WTC11 (cell line): ENCODE measurements around the gene CEP170B. TPM values are rescaled to one million over a fixed set of nuclear protein-coding genes. Genes with fewer than 3 reads are reported as not detected.

Experiments
- ATAC-seq: fragments of 200-7000 bp; cut with Tn5 transposase; 2 replicates; pipeline ENCODE4 v1.10.0; 2021; ENCODE audit warnings: mild to moderate bottlenecking, moderate library complexity
- CTCF ChIA-PET: fragments of 300-600 bp; sonication (Branson Sonifier 250); formaldehyde crosslinking; loops from one replicate; lab custom pipeline; 2021; ENCODE audit warnings: antibody characterized with exemption; lab: Charles Lee
- POLR2A ChIA-PET: fragments of 350-600 bp; sonication (Branson Sonifier 250); formaldehyde crosslinking; loops from one replicate; lab custom pipeline; 2021; ENCODE audit warnings: antibody characterized with exemption; lab: Charles Lee
- DNase-seq: peaks from one replicate; pipeline ENCODE4 v3.0.0; 2021; ENCODE audit warnings: low spot score
- H3K27ac Mint-ChIP-seq: 2 replicates; pipeline ENCODE4 v1.8.0; 2021; ENCODE audit warnings: mixed read lengths
- H3K27me3 Mint-ChIP-seq: 2 replicates; pipeline ENCODE4 v1.8.0; 2021; ENCODE audit warnings: low read depth, mild to moderate bottlenecking, moderate library complexity, mixed read lengths
- H3K36me3 Mint-ChIP-seq: 2 replicates; pipeline ENCODE4 v1.8.0; 2021; ENCODE audit warnings: mixed read lengths
- H3K4me1 Mint-ChIP-seq: 2 replicates; pipeline ENCODE4 v1.8.0; 2022; ENCODE audit warnings: mixed read lengths
- H3K4me3 Mint-ChIP-seq: 2 replicates; pipeline ENCODE4 v1.8.0; 2021; ENCODE audit warnings: mild to moderate bottlenecking, moderate library complexity, mixed read lengths
- H3K9me3 Mint-ChIP-seq: 2 replicates; pipeline ENCODE4 v1.8.0; 2021; ENCODE audit warnings: mixed read lengths
- ELF4 ChIP-seq: sonication (generic); formaldehyde crosslinking; IDR thresholded peaks from 2 replicates; pipeline ENCODE4 v1.8.1; 2022; ENCODE audit warnings: low read depth, mild to moderate bottlenecking, moderate library complexity, missing genetic modification reagents
- FOXJ3 ChIP-seq: sonication (generic); formaldehyde crosslinking; IDR thresholded peaks from 2 replicates; pipeline ENCODE4 v1.9.0; 2021; ENCODE audit warnings: missing genetic modification reagents, mild to moderate bottlenecking, borderline replicate concordance
- HMGA2 ChIP-seq: fragments of 250-450 bp; sonication (Bioruptor Pico); IDR thresholded peaks from 2 replicates; pipeline ENCODE4 v1.4.0; 2021; ENCODE audit warnings: mild to moderate bottlenecking, moderate library complexity
- NR1H2 ChIP-seq: sonication (generic); formaldehyde crosslinking; IDR thresholded peaks from 2 replicates; pipeline ENCODE4 v1.9.0; 2021; ENCODE audit warnings: mild to moderate bottlenecking, moderate library complexity, missing genetic modification reagents
- OVOL2 ChIP-seq: fragments of 250-450 bp; sonication (Bioruptor Pico); IDR thresholded peaks from 2 replicates; pipeline ENCODE4 v1.9.0; 2021; ENCODE audit warnings: mild to moderate bottlenecking, borderline replicate concordance
- ZNF396 ChIP-seq: fragments of 250-450 bp; sonication (Bioruptor Pico); IDR thresholded peaks from 2 replicates; pipeline ENCODE4 v1.8.0; 2021; ENCODE audit warnings: mild to moderate bottlenecking, moderate library complexity, borderline replicate concordance
- total RNA-seq: library from RNA; stranded (reverse); gene quantifications from 3 replicates; pipeline ENCODE4 v1.2.3, GENCODE V29; 2021
- TF ChIP-seq, protein P1 (sequence below): sonication (generic); formaldehyde crosslinking; conservative IDR thresholded peaks from 2 replicates; pipeline ENCODE4 v1.8.1; 2023; ENCODE audit warnings: mild to moderate bottlenecking, low read depth, missing genetic modification reagents, moderate library complexity
- TF ChIP-seq, protein P2 (sequence below): sonication (generic); formaldehyde crosslinking; IDR thresholded peaks from 2 replicates; pipeline ENCODE4 v1.8.0; 2022; ENCODE audit warnings: missing genetic modification reagents
- TF ChIP-seq, protein P3 (sequence below): sonication (generic); formaldehyde crosslinking; IDR thresholded peaks from 2 replicates; pipeline ENCODE4 v1.8.1; 2023; ENCODE audit warnings: mild to moderate bottlenecking, missing genetic modification reagents, borderline replicate concordance
- TF ChIP-seq, protein P4 (sequence below): sonication (generic); formaldehyde crosslinking; IDR thresholded peaks from 2 replicates; pipeline ENCODE4 v1.8.0; 2022; ENCODE audit warnings: mild to moderate bottlenecking, missing genetic modification reagents
- TF ChIP-seq, protein P5 (sequence below): sonication (generic); formaldehyde crosslinking; IDR thresholded peaks from 2 replicates; pipeline ENCODE4 v1.8.0; 2022; ENCODE audit warnings: mild to moderate bottlenecking, missing genetic modification reagents
- TF ChIP-seq, protein P6 (sequence below): sonication (generic); formaldehyde crosslinking; IDR thresholded peaks from 2 replicates; pipeline ENCODE4 v1.8.1; 2023; ENCODE audit warnings: mild to moderate bottlenecking, missing genetic modification reagents, moderate library complexity
- TF ChIP-seq, protein P7 (sequence below): fragments of 250-450 bp; sonication (Bioruptor Pico); IDR thresholded peaks from 2 replicates; pipeline ENCODE4 v2.1.2; 2022; ENCODE audit warnings: mild to moderate bottlenecking, moderate library complexity

CEP170B gene
- total RNA-seq, 1 experiment from 2014 or later: 47.0 TPM

DNA sequence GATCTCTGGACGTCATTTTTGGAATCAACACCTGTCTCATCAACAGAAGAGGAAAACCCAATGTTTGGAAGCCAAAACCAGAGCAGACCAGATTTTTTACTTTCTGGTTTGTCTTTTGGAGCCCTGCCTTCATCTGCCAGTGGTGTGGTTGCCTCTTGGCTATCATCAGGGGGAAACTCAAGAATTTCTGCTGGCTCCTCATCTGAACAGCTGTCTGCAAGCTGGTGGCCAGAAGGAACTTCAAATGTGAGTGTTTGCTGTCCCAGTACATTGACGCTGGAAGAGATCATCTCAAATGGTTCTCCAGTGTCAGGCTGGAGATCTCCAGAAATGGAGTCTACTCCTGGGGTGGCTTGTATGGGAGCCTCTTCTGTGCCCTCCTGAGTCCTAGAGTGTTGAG, 73.4 kb downstream of the CEP170B start (continued):
- TF ChIP-seq, protein P1, sequence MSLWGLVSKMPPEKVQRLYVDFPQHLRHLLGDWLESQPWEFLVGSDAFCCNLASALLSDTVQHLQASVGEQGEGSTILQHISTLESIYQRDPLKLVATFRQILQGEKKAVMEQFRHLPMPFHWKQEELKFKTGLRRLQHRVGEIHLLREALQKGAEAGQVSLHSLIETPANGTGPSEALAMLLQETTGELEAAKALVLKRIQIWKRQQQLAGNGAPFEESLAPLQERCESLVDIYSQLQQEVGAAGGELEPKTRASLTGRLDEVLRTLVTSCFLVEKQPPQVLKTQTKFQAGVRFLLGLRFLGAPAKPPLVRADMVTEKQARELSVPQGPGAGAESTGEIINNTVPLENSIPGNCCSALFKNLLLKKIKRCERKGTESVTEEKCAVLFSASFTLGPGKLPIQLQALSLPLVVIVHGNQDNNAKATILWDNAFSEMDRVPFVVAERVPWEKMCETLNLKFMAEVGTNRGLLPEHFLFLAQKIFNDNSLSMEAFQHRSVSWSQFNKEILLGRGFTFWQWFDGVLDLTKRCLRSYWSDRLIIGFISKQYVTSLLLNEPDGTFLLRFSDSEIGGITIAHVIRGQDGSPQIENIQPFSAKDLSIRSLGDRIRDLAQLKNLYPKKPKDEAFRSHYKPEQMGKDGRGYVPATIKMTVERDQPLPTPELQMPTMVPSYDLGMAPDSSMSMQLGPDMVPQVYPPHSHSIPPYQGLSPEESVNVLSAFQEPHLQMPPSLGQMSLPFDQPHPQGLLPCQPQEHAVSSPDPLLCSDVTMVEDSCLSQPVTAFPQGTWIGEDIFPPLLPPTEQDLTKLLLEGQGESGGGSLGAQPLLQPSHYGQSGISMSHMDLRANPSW (CRISPR knock-in tag): no peak
- no peak for TF ChIP-seq ELF4 (CRISPR knock-in tag)
- TF ChIP-seq FOXJ3 (CRISPR knock-in tag): no peak
- TF ChIP-seq, protein P2, sequence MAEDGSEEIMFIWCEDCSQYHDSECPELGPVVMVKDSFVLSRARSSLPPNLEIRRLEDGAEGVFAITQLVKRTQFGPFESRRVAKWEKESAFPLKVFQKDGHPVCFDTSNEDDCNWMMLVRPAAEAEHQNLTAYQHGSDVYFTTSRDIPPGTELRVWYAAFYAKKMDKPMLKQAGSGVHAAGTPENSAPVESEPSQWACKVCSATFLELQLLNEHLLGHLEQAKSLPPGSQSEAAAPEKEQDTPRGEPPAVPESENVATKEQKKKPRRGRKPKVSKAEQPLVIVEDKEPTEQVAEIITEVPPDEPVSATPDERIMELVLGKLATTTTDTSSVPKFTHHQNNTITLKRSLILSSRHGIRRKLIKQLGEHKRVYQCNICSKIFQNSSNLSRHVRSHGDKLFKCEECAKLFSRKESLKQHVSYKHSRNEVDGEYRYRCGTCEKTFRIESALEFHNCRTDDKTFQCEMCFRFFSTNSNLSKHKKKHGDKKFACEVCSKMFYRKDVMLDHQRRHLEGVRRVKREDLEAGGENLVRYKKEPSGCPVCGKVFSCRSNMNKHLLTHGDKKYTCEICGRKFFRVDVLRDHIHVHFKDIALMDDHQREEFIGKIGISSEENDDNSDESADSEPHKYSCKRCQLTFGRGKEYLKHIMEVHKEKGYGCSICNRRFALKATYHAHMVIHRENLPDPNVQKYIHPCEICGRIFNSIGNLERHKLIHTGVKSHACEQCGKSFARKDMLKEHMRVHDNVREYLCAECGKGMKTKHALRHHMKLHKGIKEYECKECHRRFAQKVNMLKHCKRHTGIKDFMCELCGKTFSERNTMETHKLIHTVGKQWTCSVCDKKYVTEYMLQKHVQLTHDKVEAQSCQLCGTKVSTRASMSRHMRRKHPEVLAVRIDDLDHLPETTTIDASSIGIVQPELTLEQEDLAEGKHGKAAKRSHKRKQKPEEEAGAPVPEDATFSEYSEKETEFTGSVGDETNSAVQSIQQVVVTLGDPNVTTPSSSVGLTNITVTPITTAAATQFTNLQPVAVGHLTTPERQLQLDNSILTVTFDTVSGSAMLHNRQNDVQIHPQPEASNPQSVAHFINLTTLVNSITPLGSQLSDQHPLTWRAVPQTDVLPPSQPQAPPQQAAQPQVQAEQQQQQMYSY (CRISPR knock-in tag): no peak
- TF ChIP-seq NR1H2 (CRISPR knock-in tag): no peak
- TF ChIP-seq, protein P3, sequence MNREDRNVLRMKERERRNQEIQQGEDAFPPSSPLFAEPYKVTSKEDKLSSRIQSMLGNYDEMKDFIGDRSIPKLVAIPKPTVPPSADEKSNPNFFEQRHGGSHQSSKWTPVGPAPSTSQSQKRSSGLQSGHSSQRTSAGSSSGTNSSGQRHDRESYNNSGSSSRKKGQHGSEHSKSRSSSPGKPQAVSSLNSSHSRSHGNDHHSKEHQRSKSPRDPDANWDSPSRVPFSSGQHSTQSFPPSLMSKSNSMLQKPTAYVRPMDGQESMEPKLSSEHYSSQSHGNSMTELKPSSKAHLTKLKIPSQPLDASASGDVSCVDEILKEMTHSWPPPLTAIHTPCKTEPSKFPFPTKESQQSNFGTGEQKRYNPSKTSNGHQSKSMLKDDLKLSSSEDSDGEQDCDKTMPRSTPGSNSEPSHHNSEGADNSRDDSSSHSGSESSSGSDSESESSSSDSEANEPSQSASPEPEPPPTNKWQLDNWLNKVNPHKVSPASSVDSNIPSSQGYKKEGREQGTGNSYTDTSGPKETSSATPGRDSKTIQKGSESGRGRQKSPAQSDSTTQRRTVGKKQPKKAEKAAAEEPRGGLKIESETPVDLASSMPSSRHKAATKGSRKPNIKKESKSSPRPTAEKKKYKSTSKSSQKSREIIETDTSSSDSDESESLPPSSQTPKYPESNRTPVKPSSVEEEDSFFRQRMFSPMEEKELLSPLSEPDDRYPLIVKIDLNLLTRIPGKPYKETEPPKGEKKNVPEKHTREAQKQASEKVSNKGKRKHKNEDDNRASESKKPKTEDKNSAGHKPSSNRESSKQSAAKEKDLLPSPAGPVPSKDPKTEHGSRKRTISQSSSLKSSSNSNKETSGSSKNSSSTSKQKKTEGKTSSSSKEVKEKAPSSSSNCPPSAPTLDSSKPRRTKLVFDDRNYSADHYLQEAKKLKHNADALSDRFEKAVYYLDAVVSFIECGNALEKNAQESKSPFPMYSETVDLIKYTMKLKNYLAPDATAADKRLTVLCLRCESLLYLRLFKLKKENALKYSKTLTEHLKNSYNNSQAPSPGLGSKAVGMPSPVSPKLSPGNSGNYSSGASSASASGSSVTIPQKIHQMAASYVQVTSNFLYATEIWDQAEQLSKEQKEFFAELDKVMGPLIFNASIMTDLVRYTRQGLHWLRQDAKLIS: no peak
- TF ChIP-seq, protein P4, sequence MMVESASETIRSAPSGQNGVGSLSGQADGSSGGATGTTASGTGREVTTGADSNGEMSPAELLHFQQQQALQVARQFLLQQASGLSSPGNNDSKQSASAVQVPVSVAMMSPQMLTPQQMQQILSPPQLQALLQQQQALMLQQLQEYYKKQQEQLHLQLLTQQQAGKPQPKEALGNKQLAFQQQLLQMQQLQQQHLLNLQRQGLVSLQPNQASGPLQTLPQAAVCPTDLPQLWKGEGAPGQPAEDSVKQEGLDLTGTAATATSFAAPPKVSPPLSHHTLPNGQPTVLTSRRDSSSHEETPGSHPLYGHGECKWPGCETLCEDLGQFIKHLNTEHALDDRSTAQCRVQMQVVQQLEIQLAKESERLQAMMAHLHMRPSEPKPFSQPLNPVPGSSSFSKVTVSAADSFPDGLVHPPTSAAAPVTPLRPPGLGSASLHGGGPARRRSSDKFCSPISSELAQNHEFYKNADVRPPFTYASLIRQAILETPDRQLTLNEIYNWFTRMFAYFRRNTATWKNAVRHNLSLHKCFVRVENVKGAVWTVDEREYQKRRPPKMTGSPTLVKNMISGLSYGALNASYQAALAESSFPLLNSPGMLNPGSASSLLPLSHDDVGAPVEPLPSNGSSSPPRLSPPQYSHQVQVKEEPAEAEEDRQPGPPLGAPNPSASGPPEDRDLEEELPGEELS (CRISPR knock-in tag): no peak
- no peak for TF ChIP-seq HMGA2
- TF ChIP-seq, all 79 proteins: peak for 0

DNA sequence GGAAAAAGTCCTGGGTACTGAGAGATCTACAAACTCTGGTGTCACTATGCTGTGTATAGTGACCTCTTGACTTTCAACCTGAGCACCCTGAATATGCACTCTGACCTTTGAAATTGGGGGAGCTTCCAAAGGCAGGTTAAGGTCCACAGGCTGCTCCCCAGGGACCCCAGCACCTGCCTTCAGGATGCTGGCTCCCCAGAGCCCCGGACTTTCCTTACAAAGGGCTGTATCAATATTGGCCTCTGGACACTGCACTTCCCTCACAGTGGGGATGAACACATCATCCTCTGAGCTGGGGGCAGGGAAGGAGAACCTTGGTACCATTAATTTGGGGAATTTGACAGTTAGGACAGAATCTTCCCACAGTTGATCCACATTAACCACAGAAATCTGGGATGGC, 73.9 kb downstream of the CEP170B start:
- no peaks in the 10 kb centered on the region for H3K4me1 Mint-ChIP-seq
- ChIA-PET CTCF (interaction anchor here (0.6 to 2.5 kb wide), 5 partner anchors 23 to 151 kb away, joined by 4 to 11 read pairs (median 4); no protein-coding TSS in a partner anchor), POLR2A (no interaction called here)
- peaks cover 63% of the 10 kb centered on the region for H3K27me3 Mint-ChIP-seq
- 0 out of 2 replicates have a peak, but pooled peaks cover 3% of the 10 kb centered on the region for H3K9me3 Mint-ChIP-seq
- no peaks in the 10 kb centered on the region for H3K36me3 Mint-ChIP-seq
- DNase-seq (no peak), ATAC-seq (no peak)
- no peak overlapping the region for H3K4me3 Mint-ChIP-seq
- no peak overlapping the region for H3K27ac Mint-ChIP-seq
- TF ChIP-seq, protein P2 (CRISPR knock-in tag): no peak
- TF ChIP-seq, protein P5, sequence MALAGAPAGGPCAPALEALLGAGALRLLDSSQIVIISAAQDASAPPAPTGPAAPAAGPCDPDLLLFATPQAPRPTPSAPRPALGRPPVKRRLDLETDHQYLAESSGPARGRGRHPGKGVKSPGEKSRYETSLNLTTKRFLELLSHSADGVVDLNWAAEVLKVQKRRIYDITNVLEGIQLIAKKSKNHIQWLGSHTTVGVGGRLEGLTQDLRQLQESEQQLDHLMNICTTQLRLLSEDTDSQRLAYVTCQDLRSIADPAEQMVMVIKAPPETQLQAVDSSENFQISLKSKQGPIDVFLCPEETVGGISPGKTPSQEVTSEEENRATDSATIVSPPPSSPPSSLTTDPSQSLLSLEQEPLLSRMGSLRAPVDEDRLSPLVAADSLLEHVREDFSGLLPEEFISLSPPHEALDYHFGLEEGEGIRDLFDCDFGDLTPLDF (CRISPR knock-in tag): no peak
- TF ChIP-seq, protein P6, sequence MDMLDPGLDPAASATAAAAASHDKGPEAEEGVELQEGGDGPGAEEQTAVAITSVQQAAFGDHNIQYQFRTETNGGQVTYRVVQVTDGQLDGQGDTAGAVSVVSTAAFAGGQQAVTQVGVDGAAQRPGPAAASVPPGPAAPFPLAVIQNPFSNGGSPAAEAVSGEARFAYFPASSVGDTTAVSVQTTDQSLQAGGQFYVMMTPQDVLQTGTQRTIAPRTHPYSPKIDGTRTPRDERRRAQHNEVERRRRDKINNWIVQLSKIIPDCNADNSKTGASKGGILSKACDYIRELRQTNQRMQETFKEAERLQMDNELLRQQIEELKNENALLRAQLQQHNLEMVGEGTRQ (CRISPR knock-in tag): no peak
- TF ChIP-seq, protein P7, sequence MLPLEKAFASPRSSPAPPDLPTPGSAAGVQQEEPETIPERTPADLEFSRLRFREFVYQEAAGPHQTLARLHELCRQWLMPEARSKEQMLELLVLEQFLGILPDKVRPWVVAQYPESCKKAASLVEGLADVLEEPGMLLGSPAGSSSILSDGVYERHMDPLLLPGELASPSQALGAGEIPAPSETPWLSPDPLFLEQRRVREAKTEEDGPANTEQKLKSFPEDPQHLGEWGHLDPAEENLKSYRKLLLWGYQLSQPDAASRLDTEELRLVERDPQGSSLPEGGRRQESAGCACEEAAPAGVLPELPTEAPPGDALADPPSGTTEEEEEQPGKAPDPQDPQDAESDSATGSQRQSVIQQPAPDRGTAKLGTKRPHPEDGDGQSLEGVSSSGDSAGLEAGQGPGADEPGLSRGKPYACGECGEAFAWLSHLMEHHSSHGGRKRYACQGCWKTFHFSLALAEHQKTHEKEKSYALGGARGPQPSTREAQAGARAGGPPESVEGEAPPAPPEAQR (CRISPR knock-in tag): no peak
- no peak for TF ChIP-seq OVOL2 (CRISPR knock-in tag)
- TF ChIP-seq ZNF396 (CRISPR knock-in tag): no peak
